HepG2 (cell line): ENCODE data around the gene CIAO3. TPM values are rescaled to one million over a fixed set of nuclear protein-coding genes. Genes with fewer than 3 reads are reported as not detected.
A peak's percentile ranks its signal among the peaks of the same experiment; 100 is the strongest.

Experiments used
- AGO1 ChIP-seq: fragments of 200-400 bp; formaldehyde crosslinking; IDR thresholded peaks from 2 replicates; pipeline ENCODE4 v1.6.1; 2017; ENCODE audit warnings: mild to moderate bottlenecking, low read depth, low read length, moderate library complexity; ENCODE audit not compliant: poor library complexity, severe bottlenecking
- HDAC6 ChIP-seq: fragments of 200-600 bp; sonication (generic); IDR thresholded peaks from 2 replicates; pipeline ENCODE4 v1.7.0; 2017; ENCODE audit warnings: mild to moderate bottlenecking, antibody characterized with exemption, low read length, low read depth
- PHB2 ChIP-seq: fragments of 450-650 bp; IDR thresholded peaks from 2 replicates; pipeline ENCODE4 v1.6.1; 2018; ENCODE audit not compliant: partially characterized antibody
- POLR2AphosphoS2 ChIP-seq: IDR thresholded peaks from 2 replicates; pipeline ENCODE4 v1.6.1; 2011; ENCODE audit warnings: low read depth, low read length, improper control_type of control experiment
- ZNF614 ChIP-seq: IDR thresholded peaks from 2 replicates; pipeline ENCODE4 v1.6.1; 2018; ENCODE audit warnings: missing biosample characterization, missing genetic modification reagents, inconsistent platforms, borderline replicate concordance
- ZNF776 ChIP-seq: sonication (generic); formaldehyde crosslinking; IDR thresholded peaks from 2 replicates; pipeline ENCODE4 v1.4.0; 2020; ENCODE audit warnings: mild to moderate bottlenecking, missing genetic modification reagents
- polyA plus RNA-seq, 8 experiments: library from polyadenylated mRNA; depleted of rRNA in 3 of 8; stranded (reverse) in 7 of 8; unstranded in 1 of 8; fragments of >200 nt; fragmentation: Illumina TruSeq in 4 of 8; extraction: Trizol in 4 of 8; gene quantifications; 2 replicates each; pipeline versions ENCODE4 v1.2.1 to v1.2.3, GENCODE V29; 2011 to 2016; ENCODE audit warnings: low read depth in 4 of 8, missing spikeins in 1 of 8, mixed read lengths in 1 of 8; ENCODE audit not compliant: insufficient read depth in 1 of 8
- total RNA-seq, 5 experiments: library from RNA; depleted of rRNA; stranded (reverse); fragments of >200 nt; fragmentation: Illumina TruSeq; extraction: Trizol; gene quantifications; 2 replicates each; pipeline ENCODE4 v1.2.3, GENCODE V29; 2016; ENCODE audit warnings: low read depth in 1 of 5
- TF ChIP-seq, protein P1 (sequence below): sonication (generic); formaldehyde crosslinking; IDR thresholded peaks from 2 replicates; pipeline ENCODE4 v1.4.0; 2020; ENCODE audit warnings: missing genetic modification reagents, borderline replicate concordance
- TF ChIP-seq, protein P2 (sequence below): IDR thresholded peaks from 2 replicates; pipeline ENCODE4 v1.6.1; 2016; ENCODE audit warnings: low read depth
- TF ChIP-seq, protein P3 (sequence below): sonication (generic); formaldehyde crosslinking; IDR thresholded peaks from 2 replicates; pipeline ENCODE4 v1.9.0; 2022; ENCODE audit warnings: missing genetic modification reagents, mild to moderate bottlenecking, borderline replicate concordance
- TF ChIP-seq, protein P4 (sequence below): sonication (generic); formaldehyde crosslinking; IDR thresholded peaks from 2 replicates; pipeline ENCODE4 v1.4.0; 2020; ENCODE audit warnings: missing genetic modification reagents, borderline replicate concordance

Gene CIAO3
- total and polyA plus RNA-seq, 2 of the 13 experiments (the other 11 are each of a cell fraction or from before 2014, with no cell fraction given): 21.7 to 25.0 TPM

DNA sequence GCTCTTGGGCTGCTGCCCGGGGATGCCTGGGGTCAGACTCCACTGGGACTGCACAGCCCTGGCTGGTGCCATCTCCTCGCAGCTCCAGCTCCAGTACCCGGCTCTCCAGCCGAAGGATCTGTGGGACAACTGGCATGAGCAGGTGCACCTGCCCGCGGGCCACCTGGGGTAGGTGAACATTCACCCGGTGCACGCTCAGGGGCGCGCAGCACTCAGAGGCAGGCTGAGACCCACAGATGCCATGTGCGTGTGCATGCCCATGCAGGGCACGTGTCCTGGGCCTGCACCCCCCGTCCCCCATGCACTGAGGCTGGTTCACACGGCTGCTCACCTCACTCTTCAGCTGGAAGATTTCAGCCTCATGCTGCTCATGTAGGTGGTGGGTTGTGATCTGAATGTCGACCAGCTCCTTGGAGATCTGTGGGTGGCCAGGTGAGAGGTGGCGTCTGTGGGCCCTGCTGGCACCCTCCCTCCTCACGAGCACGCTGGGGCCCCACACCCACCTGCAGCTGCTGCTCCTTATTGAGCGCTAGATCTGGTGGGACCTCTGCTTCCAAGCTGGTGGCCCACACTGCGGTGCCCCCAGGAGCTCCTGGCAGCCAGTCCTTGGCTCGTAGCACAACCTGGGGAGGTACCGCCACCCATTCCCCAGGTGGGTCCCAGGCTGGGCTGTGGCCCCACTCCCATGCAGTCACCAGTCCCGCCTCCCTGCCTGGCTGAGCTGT lies 15.2 kb downstream of the CIAO3 start (continued):
- TF ChIP-seq, protein P1, sequence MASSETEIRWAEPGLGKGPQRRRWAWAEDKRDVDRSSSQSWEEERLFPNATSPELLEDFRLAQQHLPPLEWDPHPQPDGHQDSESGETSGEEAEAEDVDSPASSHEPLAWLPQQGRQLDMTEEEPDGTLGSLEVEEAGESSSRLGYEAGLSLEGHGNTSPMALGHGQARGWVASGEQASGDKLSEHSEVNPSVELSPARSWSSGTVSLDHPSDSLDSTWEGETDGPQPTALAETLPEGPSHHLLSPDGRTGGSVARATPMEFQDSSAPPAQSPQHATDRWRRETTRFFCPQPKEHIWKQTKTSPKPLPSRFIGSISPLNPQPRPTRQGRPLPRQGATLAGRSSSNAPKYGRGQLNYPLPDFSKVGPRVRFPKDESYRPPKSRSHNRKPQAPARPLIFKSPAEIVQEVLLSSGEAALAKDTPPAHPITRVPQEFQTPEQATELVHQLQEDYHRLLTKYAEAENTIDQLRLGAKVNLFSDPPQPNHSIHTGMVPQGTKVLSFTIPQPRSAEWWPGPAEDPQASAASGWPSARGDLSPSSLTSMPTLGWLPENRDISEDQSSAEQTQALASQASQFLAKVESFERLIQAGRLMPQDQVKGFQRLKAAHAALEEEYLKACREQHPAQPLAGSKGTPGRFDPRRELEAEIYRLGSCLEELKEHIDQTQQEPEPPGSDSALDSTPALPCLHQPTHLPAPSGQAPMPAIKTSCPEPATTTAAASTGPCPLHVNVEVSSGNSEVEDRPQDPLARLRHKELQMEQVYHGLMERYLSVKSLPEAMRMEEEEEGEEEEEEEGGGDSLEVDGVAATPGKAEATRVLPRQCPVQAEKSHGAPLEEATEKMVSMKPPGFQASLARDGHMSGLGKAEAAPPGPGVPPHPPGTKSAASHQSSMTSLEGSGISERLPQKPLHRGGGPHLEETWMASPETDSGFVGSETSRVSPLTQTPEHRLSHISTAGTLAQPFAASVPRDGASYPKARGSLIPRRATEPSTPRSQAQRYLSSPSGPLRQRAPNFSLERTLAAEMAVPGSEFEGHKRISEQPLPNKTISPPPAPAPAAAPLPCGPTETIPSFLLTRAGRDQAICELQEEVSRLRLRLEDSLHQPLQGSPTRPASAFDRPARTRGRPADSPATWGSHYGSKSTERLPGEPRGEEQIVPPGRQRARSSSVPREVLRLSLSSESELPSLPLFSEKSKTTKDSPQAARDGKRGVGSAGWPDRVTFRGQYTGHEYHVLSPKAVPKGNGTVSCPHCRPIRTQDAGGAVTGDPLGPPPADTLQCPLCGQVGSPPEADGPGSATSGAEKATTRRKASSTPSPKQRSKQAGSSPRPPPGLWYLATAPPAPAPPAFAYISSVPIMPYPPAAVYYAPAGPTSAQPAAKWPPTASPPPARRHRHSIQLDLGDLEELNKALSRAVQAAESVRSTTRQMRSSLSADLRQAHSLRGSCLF (CRISPR knock-in tag): no peak
- no peak for TF ChIP-seq ZNF614 (CRISPR knock-in tag)
- no peak for TF ChIP-seq POLR2AphosphoS2
- TF ChIP-seq HDAC6: no peak
- TF ChIP-seq, protein P2, sequence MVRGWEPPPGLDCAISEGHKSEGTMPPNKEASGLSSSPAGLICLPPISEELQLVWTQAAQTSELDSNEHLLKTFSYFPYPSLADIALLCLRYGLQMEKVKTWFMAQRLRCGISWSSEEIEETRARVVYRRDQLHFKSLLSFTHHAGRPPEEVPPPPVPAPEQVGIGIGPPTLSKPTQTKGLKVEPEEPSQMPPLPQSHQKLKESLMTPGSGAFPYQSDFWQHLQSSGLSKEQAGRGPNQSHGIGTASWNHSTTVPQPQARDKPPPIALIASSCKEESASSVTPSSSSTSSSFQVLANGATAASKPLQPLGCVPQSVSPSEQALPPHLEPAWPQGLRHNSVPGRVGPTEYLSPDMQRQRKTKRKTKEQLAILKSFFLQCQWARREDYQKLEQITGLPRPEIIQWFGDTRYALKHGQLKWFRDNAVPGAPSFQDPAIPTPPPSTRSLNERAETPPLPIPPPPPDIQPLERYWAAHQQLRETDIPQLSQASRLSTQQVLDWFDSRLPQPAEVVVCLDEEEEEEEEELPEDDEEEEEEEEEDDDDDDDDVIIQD (CRISPR knock-in tag): no peak
- TF ChIP-seq, protein P3, sequence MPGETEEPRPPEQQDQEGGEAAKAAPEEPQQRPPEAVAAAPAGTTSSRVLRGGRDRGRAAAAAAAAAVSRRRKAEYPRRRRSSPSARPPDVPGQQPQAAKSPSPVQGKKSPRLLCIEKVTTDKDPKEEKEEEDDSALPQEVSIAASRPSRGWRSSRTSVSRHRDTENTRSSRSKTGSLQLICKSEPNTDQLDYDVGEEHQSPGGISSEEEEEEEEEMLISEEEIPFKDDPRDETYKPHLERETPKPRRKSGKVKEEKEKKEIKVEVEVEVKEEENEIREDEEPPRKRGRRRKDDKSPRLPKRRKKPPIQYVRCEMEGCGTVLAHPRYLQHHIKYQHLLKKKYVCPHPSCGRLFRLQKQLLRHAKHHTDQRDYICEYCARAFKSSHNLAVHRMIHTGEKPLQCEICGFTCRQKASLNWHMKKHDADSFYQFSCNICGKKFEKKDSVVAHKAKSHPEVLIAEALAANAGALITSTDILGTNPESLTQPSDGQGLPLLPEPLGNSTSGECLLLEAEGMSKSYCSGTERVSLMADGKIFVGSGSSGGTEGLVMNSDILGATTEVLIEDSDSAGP (CRISPR knock-in tag): no peak
- TF ChIP-seq AGO1: peak; percentile 56
- TF ChIP-seq, protein P4, sequence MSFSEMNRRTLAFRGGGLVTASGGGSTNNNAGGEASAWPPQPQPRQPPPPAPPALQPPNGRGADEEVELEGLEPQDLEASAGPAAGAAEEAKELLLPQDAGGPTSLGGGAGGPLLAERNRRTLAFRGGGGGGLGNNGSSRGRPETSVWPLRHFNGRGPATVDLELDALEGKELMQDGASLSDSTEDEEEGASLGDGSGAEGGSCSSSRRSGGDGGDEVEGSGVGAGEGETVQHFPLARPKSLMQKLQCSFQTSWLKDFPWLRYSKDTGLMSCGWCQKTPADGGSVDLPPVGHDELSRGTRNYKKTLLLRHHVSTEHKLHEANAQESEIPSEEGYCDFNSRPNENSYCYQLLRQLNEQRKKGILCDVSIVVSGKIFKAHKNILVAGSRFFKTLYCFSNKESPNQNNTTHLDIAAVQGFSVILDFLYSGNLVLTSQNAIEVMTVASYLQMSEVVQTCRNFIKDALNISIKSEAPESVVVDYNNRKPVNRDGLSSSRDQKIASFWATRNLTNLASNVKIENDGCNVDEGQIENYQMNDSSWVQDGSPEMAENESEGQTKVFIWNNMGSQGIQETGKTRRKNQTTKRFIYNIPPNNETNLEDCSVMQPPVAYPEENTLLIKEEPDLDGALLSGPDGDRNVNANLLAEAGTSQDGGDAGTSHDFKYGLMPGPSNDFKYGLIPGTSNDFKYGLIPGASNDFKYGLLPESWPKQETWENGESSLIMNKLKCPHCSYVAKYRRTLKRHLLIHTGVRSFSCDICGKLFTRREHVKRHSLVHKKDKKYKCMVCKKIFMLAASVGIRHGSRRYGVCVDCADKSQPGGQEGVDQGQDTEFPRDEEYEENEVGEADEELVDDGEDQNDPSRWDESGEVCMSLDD: no peak
- 0 out of 2 replicates have a peak, but pooled peaks have one; percentile 0 for TF ChIP-seq ZNF776 (CRISPR knock-in tag)
- no peak for TF ChIP-seq PHB2
